ENCODE data around the gene BNC2. TPM values are rescaled to one million over a fixed set of nuclear protein-coding genes. Genes with fewer than 3 reads are reported as not detected.

BNC2 gene
- total RNA-seq, 1 experiment from 2014 or later, result 11.7 TPM

DNA sequence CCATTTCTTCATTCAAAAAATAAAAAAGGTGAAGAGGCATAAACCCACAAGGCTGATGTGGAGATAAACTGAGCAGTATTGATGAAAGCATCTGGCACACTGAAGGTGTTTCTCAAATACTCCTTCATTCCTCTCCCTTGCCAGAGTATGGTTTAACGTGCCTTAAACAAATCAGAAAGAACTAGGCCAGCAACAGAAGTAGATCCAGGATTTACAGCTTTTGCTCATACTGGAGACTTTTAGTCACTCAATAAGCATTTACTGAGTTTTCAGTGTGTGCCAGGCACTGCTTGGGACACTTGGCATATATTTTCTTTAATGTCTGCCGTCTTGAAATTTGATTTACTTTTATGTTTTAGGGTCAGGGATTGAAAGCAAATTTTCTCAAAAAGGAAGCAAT is 53.0 kb downstream of the BNC2 start:
- no peak overlapping the region for H3K4me3 ChIP-seq (ENCODE audit: low read length)
- intact Hi-C loops (cut with micrococcal nuclease), result no loop called here
- H3K4me2 ChIP-seq (ENCODE audit: low read length), result no peak overlapping the region
- H3K9ac ChIP-seq (ENCODE audit: low read length), result no peak overlapping the region
- no peaks in the 10 kb centered on the region for H3K79me2 ChIP-seq (ENCODE audit: low read length)
- no peak for DNase-seq
- no peaks in the 10 kb centered on the region for H3K36me3 ChIP-seq (ENCODE audit: low read depth, low read length)
- ChIA-PET CTCF (no interaction called here), POLR2A (ENCODE audit: unreplicated experiment) (no interaction called here)
- H2AFZ ChIP-seq (ENCODE audit: low read length), result no peak overlapping the region
- H3K27ac ChIP-seq (ENCODE audit: low read length), result no peak overlapping the region
- H4K20me1 ChIP-seq (ENCODE audit: low read length), result no peaks in the 10 kb centered on the region
- ATAC-seq, result no peak
- BruUV-seq (replicated peaks), result no TSS peak
- no peak for TF ChIP-seq EZH2phosphoT487 (IDR thresholded peaks at IDR 0.05; ENCODE audit: borderline replicate concordance, low read length)
- TF ChIP-seq EZH2 (IDR thresholded peaks at IDR 0.05; ENCODE audit: low read length, unreplicated experiment), result no peak
- TF ChIP-seq, protein P1, sequence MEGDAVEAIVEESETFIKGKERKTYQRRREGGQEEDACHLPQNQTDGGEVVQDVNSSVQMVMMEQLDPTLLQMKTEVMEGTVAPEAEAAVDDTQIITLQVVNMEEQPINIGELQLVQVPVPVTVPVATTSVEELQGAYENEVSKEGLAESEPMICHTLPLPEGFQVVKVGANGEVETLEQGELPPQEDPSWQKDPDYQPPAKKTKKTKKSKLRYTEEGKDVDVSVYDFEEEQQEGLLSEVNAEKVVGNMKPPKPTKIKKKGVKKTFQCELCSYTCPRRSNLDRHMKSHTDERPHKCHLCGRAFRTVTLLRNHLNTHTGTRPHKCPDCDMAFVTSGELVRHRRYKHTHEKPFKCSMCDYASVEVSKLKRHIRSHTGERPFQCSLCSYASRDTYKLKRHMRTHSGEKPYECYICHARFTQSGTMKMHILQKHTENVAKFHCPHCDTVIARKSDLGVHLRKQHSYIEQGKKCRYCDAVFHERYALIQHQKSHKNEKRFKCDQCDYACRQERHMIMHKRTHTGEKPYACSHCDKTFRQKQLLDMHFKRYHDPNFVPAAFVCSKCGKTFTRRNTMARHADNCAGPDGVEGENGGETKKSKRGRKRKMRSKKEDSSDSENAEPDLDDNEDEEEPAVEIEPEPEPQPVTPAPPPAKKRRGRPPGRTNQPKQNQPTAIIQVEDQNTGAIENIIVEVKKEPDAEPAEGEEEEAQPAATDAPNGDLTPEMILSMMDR (conservative IDR thresholded peaks at IDR 0.05; ENCODE audit: low read depth, low read length), result no peak
- no peaks in the 10 kb centered on the region for H3K9me3 ChIP-seq (ENCODE audit: low read length)
- H3K4me1 ChIP-seq (ENCODE audit: insufficient read depth, low read length), result no peaks in the 10 kb centered on the region
- H3K27me3 ChIP-seq (ENCODE audit: low read length), result no peaks in the 10 kb centered on the region
- no peaks in the 10 kb centered on the region for H3F3A ChIP-seq (ENCODE audit: low read length, unreplicated experiment)
- H3K9me2 ChIP-seq (replicated peaks; ENCODE audit: low read length), result no peaks in the 10 kb centered on the region

DNA sequence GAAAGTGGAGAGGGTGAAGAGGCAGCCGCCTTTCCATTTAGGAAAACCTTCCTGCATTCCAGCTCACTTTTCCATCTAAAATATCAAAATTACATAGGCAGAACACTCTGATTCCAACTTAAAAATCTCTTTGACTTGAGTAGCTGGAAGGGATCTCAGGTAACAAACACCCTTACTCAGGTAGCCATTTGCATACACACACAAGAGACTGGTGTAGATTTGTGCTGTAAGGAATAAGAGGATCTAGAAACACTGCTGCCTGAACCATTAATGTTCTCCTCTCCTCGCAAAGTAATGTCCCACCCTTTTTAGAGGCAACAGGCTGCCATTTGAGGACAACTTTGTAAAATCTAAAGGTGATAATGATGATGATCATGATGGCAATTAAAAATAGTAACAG is 53.5 kb downstream of the BNC2 start:
- DNase-seq (no peak), ATAC-seq (no peak)
- H3K4me1 ChIP-seq (ENCODE audit: insufficient read depth, low read length), result no peaks in the 10 kb centered on the region
- no peaks in the 10 kb centered on the region for H3K9me3 ChIP-seq (ENCODE audit: low read length)
- no peak overlapping the region for H3K9ac ChIP-seq (ENCODE audit: low read length)
- no peak overlapping the region for H3K4me2 ChIP-seq (ENCODE audit: low read length)
- no peaks in the 10 kb centered on the region for H3K27me3 ChIP-seq (ENCODE audit: low read length)
- ChIA-PET POLR2A (ENCODE audit: unreplicated experiment) (no interaction called here), CTCF (no interaction called here)
- no peak overlapping the region for H2AFZ ChIP-seq (ENCODE audit: low read length)
- intact Hi-C loops (cut with micrococcal nuclease), result no loop called here
- no peaks in the 10 kb centered on the region for H4K20me1 ChIP-seq (ENCODE audit: low read length)
- no peaks in the 10 kb centered on the region for H3F3A ChIP-seq (ENCODE audit: low read length, unreplicated experiment)
- H3K9me2 ChIP-seq (replicated peaks; ENCODE audit: low read length), result no peaks in the 10 kb centered on the region
- no peaks in the 10 kb centered on the region for H3K36me3 ChIP-seq (ENCODE audit: low read depth, low read length)
- TF ChIP-seq EZH2phosphoT487 (IDR thresholded peaks at IDR 0.05; ENCODE audit: borderline replicate concordance, low read length), result no peak
- H3K4me3 ChIP-seq (ENCODE audit: low read length), result no peak overlapping the region
- BruUV-seq (replicated peaks), result no TSS peak
- H3K27ac ChIP-seq (ENCODE audit: low read length), result no peak overlapping the region
- no peaks in the 10 kb centered on the region for H3K79me2 ChIP-seq (ENCODE audit: low read length)

DNA sequence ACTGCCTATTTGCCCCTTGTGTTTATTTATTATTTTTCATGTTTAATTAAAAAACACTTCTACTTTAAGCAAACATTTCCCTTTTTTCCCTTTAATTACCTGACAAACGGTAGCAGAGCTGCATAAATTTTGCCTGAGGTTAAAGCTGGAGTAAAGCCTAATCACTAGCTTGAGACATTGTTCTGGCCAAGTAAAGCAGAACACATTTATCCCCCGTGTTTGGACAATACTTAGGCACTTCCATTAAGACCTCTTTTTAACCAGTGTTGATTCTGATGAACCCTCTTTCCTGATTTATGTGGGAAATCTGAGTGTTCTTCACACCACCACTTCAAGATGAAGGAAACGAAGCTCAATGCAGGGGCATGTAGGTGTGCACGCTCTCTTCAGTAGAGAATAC is 54.5 kb downstream of the BNC2 start:
- ATAC-seq (no peak), DNase-seq (no peak)
- H3F3A ChIP-seq (ENCODE audit: low read length, unreplicated experiment), result no peaks in the 10 kb centered on the region
- no peaks in the 10 kb centered on the region for H3K36me3 ChIP-seq (ENCODE audit: low read depth, low read length)
- no peaks in the 10 kb centered on the region for H3K4me1 ChIP-seq (ENCODE audit: insufficient read depth, low read length)
- H3K9ac ChIP-seq (ENCODE audit: low read length), result no peak overlapping the region
- no peak overlapping the region for H3K27ac ChIP-seq (ENCODE audit: low read length)
- H3K79me2 ChIP-seq (ENCODE audit: low read length), result no peaks in the 10 kb centered on the region
- no peak overlapping the region for H3K4me2 ChIP-seq (ENCODE audit: low read length)
- H2AFZ ChIP-seq (ENCODE audit: low read length), result no peak overlapping the region
- no TSS peak for BruUV-seq (replicated peaks)
- no peaks in the 10 kb centered on the region for H3K27me3 ChIP-seq (ENCODE audit: low read length)
- intact Hi-C loops (cut with micrococcal nuclease), result no loop called here
- TF ChIP-seq EZH2 (IDR thresholded peaks at IDR 0.05; ENCODE audit: low read length, unreplicated experiment), result no peak
- TF ChIP-seq EZH2phosphoT487 (IDR thresholded peaks at IDR 0.05; ENCODE audit: borderline replicate concordance, low read length), result no peak
- TF ChIP-seq, protein P1 (conservative IDR thresholded peaks at IDR 0.05; ENCODE audit: low read depth, low read length), result no peak
- ChIA-PET POLR2A (ENCODE audit: unreplicated experiment) (no interaction called here), CTCF (no interaction called here)
- no peaks in the 10 kb centered on the region for H4K20me1 ChIP-seq (ENCODE audit: low read length)
- H3K9me2 ChIP-seq (replicated peaks; ENCODE audit: low read length), result no peaks in the 10 kb centered on the region
- H3K9me3 ChIP-seq (ENCODE audit: low read length), result no peaks in the 10 kb centered on the region
- no peak overlapping the region for H3K4me3 ChIP-seq (ENCODE audit: low read length)
